Non-pigmented ciliary epithelial cell (primary cell): Measurements from ENCODE around the gene GRID2.
"Not testable (repeated sequence)": the region's sequence is repeated elsewhere in the genome, so short reads cannot be mapped to it uniquely, and the experiment has no call there.

Source experiments
- DNase-seq: peaks from one replicate; pipeline ENCODE4 v3.0.0-alpha.2; 2010; ENCODE audit warnings: low read depth

The GRID2 gene

DNA sequence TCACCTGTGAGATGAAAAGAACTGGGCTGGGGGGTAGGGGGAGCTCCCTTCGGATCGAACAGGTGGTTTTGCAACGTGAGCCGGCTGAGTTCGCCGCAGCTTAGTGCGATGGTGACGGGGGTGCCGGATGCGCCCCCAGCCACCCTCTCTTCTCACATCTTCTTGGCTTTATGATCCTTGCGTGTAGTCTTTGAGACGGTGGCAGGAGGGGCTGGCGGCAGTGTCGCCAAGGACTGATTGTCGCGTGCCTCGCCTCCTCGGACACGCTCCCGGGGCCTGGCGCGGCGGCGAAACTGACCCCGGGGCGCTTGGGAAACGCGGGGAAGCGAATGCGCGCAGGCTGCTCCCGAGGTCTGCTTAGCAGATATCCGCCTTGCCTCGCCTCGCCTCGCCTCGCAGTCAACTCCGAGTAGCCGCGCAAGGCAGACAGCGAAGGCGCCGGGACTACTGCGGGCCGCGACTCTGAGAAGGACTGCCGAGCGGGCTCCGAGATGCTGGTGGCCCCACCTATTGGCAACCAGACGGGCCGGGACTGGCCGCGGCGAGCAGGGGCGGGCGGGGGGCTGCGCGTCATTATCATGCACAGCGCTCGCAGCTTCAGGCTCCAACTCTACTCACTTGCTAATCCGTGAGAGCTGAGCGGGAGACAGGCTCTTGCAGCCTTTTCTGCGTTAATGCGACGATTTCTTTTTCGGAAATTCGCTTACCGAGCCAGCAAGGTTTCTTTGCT is 1.5 kb downstream of the GRID2 start:
- no peak for DNase-seq

- no peak for DNase-seq
These were observed 2.2 kb downstream of the GRID2 start for GRCh38 chr4:92305878-92306520.

DNA sequence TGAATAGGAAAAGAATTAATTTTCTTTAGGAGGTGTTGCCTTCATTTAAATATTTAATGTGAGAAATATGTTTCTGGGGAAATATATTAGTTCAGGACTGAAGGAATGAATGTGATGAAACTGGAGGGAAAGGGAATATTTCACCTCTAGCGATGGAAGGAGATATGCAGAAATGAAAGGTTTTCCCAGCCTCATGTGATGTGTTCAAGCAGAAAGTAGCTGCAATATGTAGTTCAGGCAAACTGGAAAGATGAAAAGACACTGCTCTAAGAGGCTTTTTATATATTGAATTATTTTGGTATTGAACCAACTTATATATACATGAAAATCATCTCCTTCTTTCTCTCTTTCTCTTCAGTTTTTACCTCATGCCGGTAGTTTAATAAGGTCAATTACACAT is 3.4 kb downstream of the GRID2 start:
- no peak for DNase-seq

- DNase-seq, result no peak
These were observed 4.1 kb downstream of the GRID2 start for GRCh38 chr4:92307866-92308265.

GRCh38 chr4:92317047-92317446 is 13.3 kb downstream of the GRID2 start:
- DNase-seq, result no peak

- no peak for DNase-seq
These were observed 24.3 kb downstream of the GRID2 start for GRCh38 chr4:92328095-92328494.

GRCh38 chr4:92333016-92333415 is 29.2 kb downstream of the GRID2 start:
- no peak for DNase-seq

DNA sequence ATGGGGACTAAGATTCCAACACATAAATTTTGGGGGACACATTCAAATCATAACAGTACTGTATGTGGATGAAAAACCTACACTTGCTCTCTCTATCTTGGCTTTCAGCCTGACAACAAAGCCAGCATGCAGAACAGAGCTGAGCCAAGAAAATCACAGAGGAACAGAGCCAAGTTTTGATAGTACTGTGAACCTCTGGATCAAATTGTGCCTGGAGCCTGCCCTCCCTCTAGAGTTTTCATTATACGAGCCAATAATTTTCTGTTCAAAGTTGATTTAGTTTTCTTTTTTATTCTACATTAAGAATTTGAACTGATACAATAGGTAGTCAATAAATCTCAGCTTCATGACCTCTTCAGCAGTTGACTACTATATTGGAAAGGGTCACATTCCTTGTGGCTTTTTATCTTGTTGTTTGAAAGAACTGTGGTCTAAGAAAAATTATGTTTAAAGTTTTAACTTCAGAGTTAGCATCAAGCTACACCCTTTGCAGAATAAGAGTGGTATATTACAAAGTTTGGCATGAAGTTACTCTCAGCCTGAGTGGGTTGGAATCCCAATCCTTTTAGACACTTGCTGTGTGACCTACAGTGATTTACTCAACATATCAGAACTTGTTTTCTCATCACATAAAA is 31.1 kb downstream of the GRID2 start:
- no peak for DNase-seq

DNA sequence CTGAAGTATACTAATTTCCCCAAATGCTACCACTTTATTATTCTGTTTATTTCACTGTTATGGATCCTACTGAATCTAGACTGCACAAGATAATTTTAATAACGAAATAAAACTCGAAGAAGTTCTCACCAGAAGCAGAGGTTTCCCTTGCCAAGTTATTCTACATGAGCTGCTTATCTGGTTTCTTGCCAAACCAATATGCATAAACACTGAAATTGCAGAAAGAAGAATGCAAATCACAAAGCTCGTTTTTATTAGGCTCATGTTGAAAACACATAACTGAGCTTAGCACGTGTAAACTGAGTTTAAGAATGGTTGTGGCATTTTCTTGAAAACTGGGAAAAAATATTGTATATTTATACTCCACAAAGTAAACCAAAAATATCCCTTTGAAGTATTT is 35.9 kb downstream of the GRID2 start:
- no peak for DNase-seq

DNA sequence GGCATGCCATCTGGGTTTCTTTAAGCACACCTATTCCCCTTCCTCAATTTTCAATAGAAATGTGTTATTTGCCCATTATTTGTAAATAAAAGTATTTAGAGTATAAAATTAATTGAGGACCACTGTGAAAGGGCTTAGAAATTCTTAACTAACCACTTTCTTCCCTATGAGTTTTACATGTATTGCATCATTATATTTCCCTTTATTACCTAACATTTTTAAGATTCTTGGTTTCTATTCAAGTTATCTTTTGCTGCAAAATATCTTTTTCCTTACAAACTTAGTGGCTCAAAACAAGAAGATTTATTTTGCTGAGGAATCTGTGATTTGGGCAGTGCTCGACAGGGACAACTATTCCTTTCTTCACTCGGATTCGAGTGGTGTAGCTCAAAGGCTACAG is 40.5 kb downstream of the GRID2 start:
- no peak for DNase-seq

DNA sequence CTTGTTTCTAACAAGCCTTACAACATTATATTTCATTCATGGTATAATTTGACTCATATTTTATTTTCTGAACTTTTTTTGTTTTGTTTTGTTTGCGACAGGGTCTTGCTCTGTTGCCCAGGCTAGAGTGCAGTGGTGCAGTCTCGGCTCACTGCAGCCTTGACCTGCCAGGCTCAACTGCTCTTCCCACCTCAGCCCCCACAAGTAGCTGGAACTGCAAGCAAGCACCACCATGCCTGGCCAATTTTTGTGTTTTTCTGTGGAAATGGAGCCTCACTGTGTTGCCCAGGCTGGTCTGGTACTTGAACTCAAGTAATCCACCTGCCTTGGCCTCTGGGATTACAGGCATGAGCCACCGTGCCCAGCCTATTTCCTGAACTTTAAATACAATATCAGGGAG is 42.5 kb downstream of the GRID2 start:
- no peak for DNase-seq

- no peak for DNase-seq
These were observed 54.2 kb downstream of the GRID2 start for GRCh38 chr4:92357966-92358365.

DNA sequence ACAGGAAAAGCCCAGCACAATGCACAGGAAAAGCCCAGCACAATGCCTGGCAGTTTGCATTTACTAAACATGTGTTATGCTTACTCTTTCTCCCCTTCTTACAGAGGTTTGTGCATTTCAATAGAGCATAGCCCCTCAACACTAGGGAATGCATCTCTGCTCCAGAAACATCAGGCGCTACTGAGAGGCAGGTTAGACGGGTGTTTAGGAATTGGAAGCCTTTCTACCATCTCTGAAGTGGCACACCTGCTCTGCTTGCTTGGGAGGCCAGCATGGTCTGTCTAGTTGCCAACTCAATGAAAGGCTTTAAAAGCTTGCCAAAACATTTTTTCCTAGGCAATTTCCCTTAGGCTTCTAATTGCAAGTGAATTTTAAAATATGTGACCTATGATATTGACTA is 55.7 kb downstream of the GRID2 start:
- no peak for DNase-seq

GRCh38 chr4:92362028-92362427 is 58.3 kb downstream of the GRID2 start:
- DNase-seq, result no peak

GRCh38 chr4:92368653-92369052 is 64.9 kb downstream of the GRID2 start:
- no peak for DNase-seq

DNA sequence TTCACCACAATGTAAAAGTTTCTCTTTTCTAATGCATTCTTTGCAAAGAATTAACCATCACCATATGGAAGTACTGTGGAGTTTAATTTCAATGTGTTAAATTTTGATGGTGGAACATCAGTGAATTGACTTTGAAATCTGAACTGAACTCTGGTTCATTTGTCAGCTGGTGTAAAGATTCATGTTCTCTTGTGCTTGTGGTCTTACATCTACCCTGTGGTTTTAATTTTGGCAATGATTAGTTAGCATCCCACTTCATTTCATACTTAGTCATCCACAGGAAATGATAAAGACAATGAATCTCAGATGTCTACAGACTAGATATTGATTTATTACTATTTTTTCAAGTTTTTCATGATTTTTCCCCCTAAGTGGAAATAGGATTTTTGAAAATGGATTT is 77.8 kb downstream of the GRID2 start:
- DNase-seq, result no peak

- DNase-seq, result no peak
These were observed 78.4 kb downstream of the GRID2 start for GRCh38 chr4:92382128-92382527.

DNA sequence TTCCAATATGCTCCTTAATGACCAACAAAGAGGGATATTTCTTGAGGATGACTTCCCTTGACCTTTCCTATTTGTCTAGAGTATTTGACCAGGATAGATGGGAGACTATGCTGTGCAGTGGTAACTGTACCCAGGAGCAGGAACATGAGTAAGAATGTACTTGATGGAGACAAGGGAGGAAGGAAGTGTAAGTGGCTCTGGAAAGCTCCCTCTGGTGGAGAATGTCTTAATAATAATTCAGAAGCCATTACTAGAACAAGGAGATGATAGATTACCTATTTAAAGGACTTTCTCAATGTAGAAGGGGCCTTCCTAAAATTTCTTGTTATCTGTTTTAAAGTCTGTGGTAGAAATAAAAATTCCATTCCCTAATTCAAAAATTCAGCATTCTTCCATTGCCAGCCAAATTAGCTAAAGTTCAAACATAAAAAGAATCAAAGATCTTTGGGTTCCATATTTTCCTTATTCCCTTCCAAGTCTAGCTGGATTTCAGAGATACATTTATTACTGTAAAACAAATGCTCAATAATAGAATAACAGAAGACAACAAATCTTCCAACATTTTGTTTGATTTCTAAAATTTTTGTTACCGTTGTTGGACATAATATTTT is 83.8 kb downstream of the GRID2 start:
- no peak for DNase-seq

GRCh38 chr4:92399032-92399431 is 95.3 kb downstream of the GRID2 start:
- DNase-seq, result no peak

DNA sequence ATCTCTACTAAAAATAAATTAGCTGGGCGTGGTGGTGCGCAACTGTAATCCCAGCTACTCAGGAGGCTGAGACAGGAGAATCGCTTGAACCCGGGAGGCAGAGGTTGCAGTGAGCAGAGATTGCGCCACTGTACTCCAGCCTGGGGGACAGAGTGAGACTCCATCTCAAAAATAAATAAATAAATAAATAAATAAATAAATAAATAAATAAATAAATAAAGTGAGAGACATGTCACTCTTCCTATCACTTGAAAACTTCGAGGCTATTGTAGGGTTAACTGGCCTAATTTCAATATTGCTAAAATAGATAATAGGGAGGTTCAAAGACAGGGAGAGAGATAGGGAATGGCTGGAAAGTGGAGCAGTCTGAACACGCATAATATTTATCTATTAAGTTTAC is 99.8 kb downstream of the GRID2 start:
- not testable (repeated sequence) for DNase-seq

- DNase-seq, result no peak
These were observed 102.7 kb downstream of the GRID2 start for GRCh38 chr4:92406488-92406887.

DNA sequence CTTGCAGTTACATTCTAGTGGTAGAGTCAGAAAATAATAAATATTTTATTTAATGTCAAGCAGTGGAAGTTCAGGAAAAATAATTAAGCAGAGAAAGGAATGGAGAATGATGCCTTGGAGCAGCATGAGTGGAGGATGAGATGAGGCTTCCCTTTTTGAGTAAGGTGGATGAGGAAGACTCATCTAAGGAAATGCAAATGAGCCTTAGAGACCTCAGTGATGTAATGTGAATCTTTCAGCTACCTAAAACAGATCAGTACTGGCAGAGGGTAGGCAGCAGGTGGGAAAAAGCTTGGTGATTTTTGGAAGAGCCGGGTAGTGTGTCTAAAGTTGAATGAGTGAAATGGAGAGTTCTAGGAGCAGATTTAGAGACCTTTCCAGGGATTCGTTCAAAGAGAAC is 118.2 kb downstream of the GRID2 start:
- no peak for DNase-seq

- no peak for DNase-seq
These were observed 129.5 kb downstream of the GRID2 start for GRCh38 chr4:92433272-92433758.
